ENCODE data around the gene RXRA.

- TF ChIP-seq EZH2 (IDR thresholded peaks at IDR 0.05) (no peak), POLR2AphosphoS5 (IDR thresholded peaks at IDR 0.05; ENCODE audit: borderline replicate concordance, low read depth, low read length) (no peak)
These were observed 129.3 kb downstream of the RXRA start for GRCh38 chr9:134455537-134455933.
